Activated CD8-positive, alpha-beta memory T cell treated with anti-CD3 and anti-CD28 coated beads, Interleukin-2, amount 10 ng/mL, durations not matched to agents 7 days and 5 days (primary cell): ENCODE results near the gene UBE4B. TPM values are rescaled to one million over a fixed set of nuclear protein-coding genes. Genes with fewer than 3 reads are reported as not detected.

Source experiments
- ATAC-seq: fragments of 150-1000 bp; cut with Tn5 transposase; one replicate; pipeline ENCODE4 v1.10.0; 2021; ENCODE audit warnings: moderate library complexity
- CTCF ChIA-PET: fragments of 350-600 bp; sonication (Branson Sonifier 250); formaldehyde crosslinking; loops from one replicate; lab custom pipeline; 2021; ENCODE audit warnings: antibody characterized with exemption; lab: Charles Lee
- DNase-seq: peaks from one replicate; pipeline ENCODE4 v3.0.0-alpha.2; 2020
- H3K27ac Mint-ChIP-seq: one replicate; pipeline ENCODE4 v1.8.0; 2021; ENCODE audit warnings: mild to moderate bottlenecking, mixed read lengths
- H3K27me3 Mint-ChIP-seq: one replicate; pipeline ENCODE4 v1.8.0; 2021; ENCODE audit warnings: mixed read lengths
- H3K36me3 Mint-ChIP-seq: one replicate; pipeline ENCODE4 v1.8.0; 2021; ENCODE audit warnings: mild to moderate bottlenecking, mixed read lengths
- H3K4me1 Mint-ChIP-seq: one replicate; pipeline ENCODE4 v1.8.0; 2021; ENCODE audit warnings: mixed read lengths
- H3K4me3 Mint-ChIP-seq: one replicate; pipeline ENCODE4 v1.8.0; 2021; ENCODE audit warnings: mild to moderate bottlenecking, moderate library complexity, mixed read lengths
- H3K9me3 Mint-ChIP-seq: one replicate; pipeline ENCODE4 v1.8.0; 2022; ENCODE audit warnings: low read depth, mixed read lengths
- total RNA-seq, 2 experiments: library from RNA; stranded (reverse); gene quantifications; one replicate each; pipeline ENCODE4 v1.2.3, GENCODE V29; 2021

Gene UBE4B
- total RNA-seq, 2 experiments from 2014 or later, result 28.7 to 30.4 TPM

- no peaks in the 10 kb centered on the region for H3K27me3 Mint-ChIP-seq
- H3K9me3 Mint-ChIP-seq, result no peaks in the 10 kb centered on the region
- no peak for DNase-seq
- H3K27ac Mint-ChIP-seq, result no peak overlapping the region
- CTCF ChIA-PET, result interaction anchor here (1.3 kb wide), 1 partner anchor 13 kb away, joined by 3 read pairs; the partner anchor contains the start of gene UBE4B
- H3K4me1 Mint-ChIP-seq, result no peaks in the 10 kb centered on the region
- no peak for ATAC-seq
- peaks cover 13% of the 10 kb centered on the region for H3K36me3 Mint-ChIP-seq
- H3K4me3 Mint-ChIP-seq, result no peak overlapping the region
These were observed 13.8 kb downstream of the UBE4B start for GRCh38 chr1:10046356-10047085.

- no peaks in the 10 kb centered on the region for H3K9me3 Mint-ChIP-seq
- H3K36me3 Mint-ChIP-seq, result peaks cover 13% of the 10 kb centered on the region
- DNase-seq (no peak), ATAC-seq (no peak)
- no peaks in the 10 kb centered on the region for H3K4me1 Mint-ChIP-seq
- H3K27me3 Mint-ChIP-seq, result no peaks in the 10 kb centered on the region
- H3K4me3 Mint-ChIP-seq, result no peak overlapping the region
- H3K27ac Mint-ChIP-seq, result no peak overlapping the region
- CTCF ChIA-PET, result interaction anchor here (1.2 kb wide), 1 partner anchor 23 kb away, joined by 3 read pairs; no protein-coding TSS in a partner anchor
These were observed 15.8 kb downstream of the UBE4B start for GRCh38 chr1:10048601-10049000.

GRCh38 chr1:10050611-10051010 lies 17.9 kb downstream of the UBE4B start:
- H3K27ac Mint-ChIP-seq, result no peak overlapping the region
- no peaks in the 10 kb centered on the region for H3K27me3 Mint-ChIP-seq
- CTCF ChIA-PET, result interaction anchor here (0.5 kb wide), 1 partner anchor 266 kb away, joined by 3 read pairs; no protein-coding TSS in a partner anchor
- ATAC-seq (no peak), DNase-seq (no peak)
- H3K9me3 Mint-ChIP-seq, result no peaks in the 10 kb centered on the region
- H3K4me1 Mint-ChIP-seq, result peaks cover 4% of the 10 kb centered on the region
- H3K36me3 Mint-ChIP-seq, result peaks cover 9% of the 10 kb centered on the region
- no peak overlapping the region for H3K4me3 Mint-ChIP-seq

- H3K4me3 Mint-ChIP-seq, result no peak overlapping the region
- H3K27me3 Mint-ChIP-seq, result no peaks in the 10 kb centered on the region
- CTCF ChIA-PET, result interaction anchor here (1.1 kb wide), 1 partner anchor 15 kb away, joined by 3 read pairs; no protein-coding TSS in a partner anchor
- peaks cover 9% of the 10 kb centered on the region for H3K36me3 Mint-ChIP-seq
- no peaks in the 10 kb centered on the region for H3K9me3 Mint-ChIP-seq
- no peak for DNase-seq
- H3K27ac Mint-ChIP-seq, result no peak overlapping the region
- ATAC-seq, result no peak
- H3K4me1 Mint-ChIP-seq, result peaks cover 7% of the 10 kb centered on the region
These were observed 18.9 kb downstream of the UBE4B start for GRCh38 chr1:10051656-10052055.

- no peak for ATAC-seq
- CTCF ChIA-PET, result interaction anchor here (1.1 kb wide), 1 partner anchor 16 kb away, joined by 3 read pairs; no protein-coding TSS in a partner anchor
- no peaks in the 10 kb centered on the region for H3K27me3 Mint-ChIP-seq
- H3K9me3 Mint-ChIP-seq, result no peaks in the 10 kb centered on the region
- H3K4me3 Mint-ChIP-seq, result no peak overlapping the region
- no peak overlapping the region for H3K27ac Mint-ChIP-seq
- DNase-seq, result no peak
- H3K36me3 Mint-ChIP-seq, result peaks cover 9% of the 10 kb centered on the region
- peaks cover 7% of the 10 kb centered on the region for H3K4me1 Mint-ChIP-seq
These were observed 19.6 kb downstream of the UBE4B start for GRCh38 chr1:10052347-10052746.

GRCh38 chr1:10054465-10054864 lies 21.7 kb downstream of the UBE4B start:
- no peak overlapping the region for H3K4me3 Mint-ChIP-seq
- peaks cover 7% of the 10 kb centered on the region for H3K4me1 Mint-ChIP-seq
- H3K36me3 Mint-ChIP-seq, result peaks cover 9% of the 10 kb centered on the region
- H3K9me3 Mint-ChIP-seq, result no peaks in the 10 kb centered on the region
- no peaks in the 10 kb centered on the region for H3K27me3 Mint-ChIP-seq
- ATAC-seq, result no peak
- CTCF ChIA-PET, result no interaction called here
- no peak for DNase-seq
- H3K27ac Mint-ChIP-seq, result no peak overlapping the region

GRCh38 chr1:10056599-10056987 lies 23.8 kb downstream of the UBE4B start:
- Mint-ChIP-seq H3K9me3 (no peaks in the 10 kb centered on the region), H3K27ac (no peak overlapping the region), H3K36me3 (peaks cover 2% of the 10 kb centered on the region), H3K4me3 (no peak overlapping the region), H3K27me3 (no peaks in the 10 kb centered on the region), H3K4me1 (peaks cover 7% of the 10 kb centered on the region)
- no peak for DNase-seq
- CTCF ChIA-PET, result interaction anchor here (1.1 kb wide), 1 partner anchor 105 kb away, joined by 3 read pairs; no protein-coding TSS in a partner anchor
- no peak for ATAC-seq

GRCh38 chr1:10057343-10057742 lies 24.6 kb downstream of the UBE4B start:
- CTCF ChIA-PET, result interaction anchor here (1.1 kb wide), 1 partner anchor 106 kb away, joined by 3 read pairs; no protein-coding TSS in a partner anchor
- DNase-seq (no peak), ATAC-seq (no peak)
- Mint-ChIP-seq H3K27ac (no peak overlapping the region), H3K4me1 (peaks cover 7% of the 10 kb centered on the region), H3K36me3 (peaks cover 2% of the 10 kb centered on the region), H3K4me3 (no peak overlapping the region), H3K27me3 (no peaks in the 10 kb centered on the region), H3K9me3 (no peaks in the 10 kb centered on the region)

GRCh38 chr1:10057796-10058195 lies 25.0 kb downstream of the UBE4B start:
- Mint-ChIP-seq H3K36me3 (peaks cover 2% of the 10 kb centered on the region), H3K4me1 (peaks cover 7% of the 10 kb centered on the region), H3K9me3 (no peaks in the 10 kb centered on the region), H3K4me3 (no peak overlapping the region), H3K27ac (no peak overlapping the region), H3K27me3 (no peaks in the 10 kb centered on the region)
- CTCF ChIA-PET, result no interaction called here
- ATAC-seq (no peak), DNase-seq (no peak)

GRCh38 chr1:10059342-10059718 lies 26.6 kb downstream of the UBE4B start:
- H3K9me3 Mint-ChIP-seq, result no peaks in the 10 kb centered on the region
- no peak for ATAC-seq
- no peaks in the 10 kb centered on the region for H3K36me3 Mint-ChIP-seq
- H3K4me3 Mint-ChIP-seq, result no peak overlapping the region
- CTCF ChIA-PET, result no interaction called here
- no peaks in the 10 kb centered on the region for H3K27me3 Mint-ChIP-seq
- H3K27ac Mint-ChIP-seq, result no peak overlapping the region
- peaks cover 15% of the 10 kb centered on the region for H3K4me1 Mint-ChIP-seq
- DNase-seq, result no peak

GRCh38 chr1:10060311-10061100 lies 27.7 kb downstream of the UBE4B start:
- Mint-ChIP-seq H3K9me3 (no peaks in the 10 kb centered on the region), H3K27ac (no peak overlapping the region), H3K36me3 (peaks cover 2% of the 10 kb centered on the region), H3K4me3 (no peak overlapping the region), H3K27me3 (no peaks in the 10 kb centered on the region), H3K4me1 (peaks cover 18% of the 10 kb centered on the region)
- no peak for DNase-seq
- ATAC-seq, result no peak
- CTCF ChIA-PET, result no interaction called here

GRCh38 chr1:10061276-10061675 lies 28.5 kb downstream of the UBE4B start:
- DNase-seq, result no peak
- no peaks in the 10 kb centered on the region for H3K9me3 Mint-ChIP-seq
- no peak overlapping the region for H3K27ac Mint-ChIP-seq
- H3K4me1 Mint-ChIP-seq, result peaks cover 14% of the 10 kb centered on the region
- H3K4me3 Mint-ChIP-seq, result no peak overlapping the region
- H3K27me3 Mint-ChIP-seq, result no peaks in the 10 kb centered on the region
- no peak for ATAC-seq
- H3K36me3 Mint-ChIP-seq, result peaks cover 2% of the 10 kb centered on the region
- CTCF ChIA-PET, result no interaction called here

GRCh38 chr1:10063878-10064277 lies 31.1 kb downstream of the UBE4B start:
- no peak for DNase-seq
- Mint-ChIP-seq H3K4me3 (no peak overlapping the region), H3K27me3 (no peaks in the 10 kb centered on the region), H3K36me3 (peaks cover 2% of the 10 kb centered on the region), H3K4me1 (peaks cover 19% of the 10 kb centered on the region), H3K9me3 (no peaks in the 10 kb centered on the region), H3K27ac (no peak overlapping the region)
- ATAC-seq, result no peak
- CTCF ChIA-PET, result interaction anchor here (1.1 kb wide), 1 partner anchor 11 kb away, joined by 3 read pairs; no protein-coding TSS in a partner anchor
